Upper lobe of left lung (tissue), 4 donors: ENCODE measurements around the gene COL19A1.

Source experiments
- CTCF ChIP-seq, 6 experiments: fragments of 450-650 bp in 4 of 6; fragments of 200-600 bp in 2 of 6; sonication (generic) in 2 of 6; IDR thresholded peaks; one replicate each; pipeline ENCODE4 v1.5.1; 2016 to 2019; ENCODE audit warnings: antibody characterized with exemption in 6 of 6
- POLR2A ChIP-seq, 4 donors: fragments of 450-650 bp; IDR thresholded peaks; one replicate each; pipeline ENCODE4 v1.5.1; 2016 to 2017; ENCODE audit warnings: antibody characterized with exemption in 4 of 4, mild to moderate bottlenecking in 2 of 4
- POLR2AphosphoS5 ChIP-seq, 2 donors: sonication (generic); formaldehyde crosslinking; IDR thresholded peaks; one replicate each; pipeline ENCODE4 v1.5.1; 2017; ENCODE audit warnings: antibody characterized with exemption in 2 of 2

GRCh38 chr6:69913361-69913760 lies 47.0 kb downstream of the COL19A1 start:
- TF ChIP-seq CTCF (IDR thresholded peaks at IDR 0.05) (no peak), POLR2A (IDR thresholded peaks at IDR 0.05) (no peak), POLR2AphosphoS5 (IDR thresholded peaks at IDR 0.05) (no peak)
